ENCODE data around the gene AKAP6.

AKAP6 gene

GRCh38 chr14:32666308-32666707 lies 337.2 kb downstream of the AKAP6 start:
- TF ChIP-seq CTCF (IDR thresholded peaks at IDR 0.05; ENCODE audit: low read depth, low read length): no peak
- DNase-seq (ENCODE audit: extremely low read depth, low read depth): no peak

- TF ChIP-seq CTCF (IDR thresholded peaks at IDR 0.05; ENCODE audit: low read depth, low read length): no peak
- no peak for DNase-seq (ENCODE audit: extremely low read depth, low read depth)
Measured at GRCh38 chr14:32667287-32667686, 338.2 kb downstream of the AKAP6 start.

- no peak for DNase-seq (ENCODE audit: extremely low read depth, low read depth)
- no peak for TF ChIP-seq CTCF (IDR thresholded peaks at IDR 0.05; ENCODE audit: low read depth, low read length)
Measured at GRCh38 chr14:32667791-32668190, 338.7 kb downstream of the AKAP6 start.

GRCh38 chr14:32669391-32669790 lies 340.3 kb downstream of the AKAP6 start:
- TF ChIP-seq CTCF (IDR thresholded peaks at IDR 0.05; ENCODE audit: low read depth, low read length): no peak
- no peak for DNase-seq (ENCODE audit: extremely low read depth, low read depth)

GRCh38 chr14:32675433-32675832 lies 346.3 kb downstream of the AKAP6 start:
- no peak for TF ChIP-seq CTCF (IDR thresholded peaks at IDR 0.05; ENCODE audit: low read depth, low read length)
- no peak for DNase-seq (ENCODE audit: extremely low read depth, low read depth)

GRCh38 chr14:32677129-32677780 lies 348.2 kb downstream of the AKAP6 start:
- no peak for TF ChIP-seq CTCF (IDR thresholded peaks at IDR 0.05; ENCODE audit: low read depth, low read length)
- DNase-seq (ENCODE audit: extremely low read depth, low read depth): no peak

GRCh38 chr14:32678088-32678487 lies 349.0 kb downstream of the AKAP6 start:
- no peak for DNase-seq (ENCODE audit: extremely low read depth, low read depth)
- TF ChIP-seq CTCF (IDR thresholded peaks at IDR 0.05; ENCODE audit: low read depth, low read length): no peak

All from AG09319 (cell line).